ENCODE measurements around the gene GATB. TPM values are rescaled to one million over a fixed set of nuclear protein-coding genes. Genes with fewer than 3 reads are reported as not detected.

Gene GATB
- total and polyA plus RNA-seq, 2 donors (not counting 3 experiments of a cell fraction or from before 2014, with no cell fraction given): 14.4 to 17.7 TPM

GRCh38 chr4:151808120-151808529, 47.3 kb upstream of the GATB start:
- dilution Hi-C loops (cut with MboI; ENCODE audit: extremely low pct_ligation_motif_present, low sequenced_read_pairs): no loop called here

More at GRCh38 chr4:151808120-151808529, 47.3 kb upstream of the GATB start:
- no peaks in the 10 kb centered on the region for H3K27me3 ChIP-seq (ENCODE audit: control insufficient read depth in 2 of 2, insufficient read depth in 2 of 2, low read length in 2 of 2)
- ChIA-PET POLR2A (no interaction called here), CTCF (no interaction called here)
- TF ChIP-seq POLR2AphosphoS5 (IDR thresholded peaks at IDR 0.05; ENCODE audit: insufficient read depth, low read depth, low read length): no peak
- no peak for TF ChIP-seq CTCF (IDR thresholded peaks at IDR 0.05; ENCODE audit: extremely low read depth in 1 of 2, insufficient read depth in 1 of 2, low read depth in 1 of 2, low read length in 2 of 2)
- no peak for TF ChIP-seq MAX (IDR thresholded peaks at IDR 0.05; ENCODE audit: insufficient read depth, insufficient read length)
- no peak for TF ChIP-seq POLR2A (IDR thresholded peaks at IDR 0.05; ENCODE audit: low read depth, low read length)
- TF ChIP-seq MYC (IDR thresholded peaks at IDR 0.05; ENCODE audit: low read depth, low read length): no peak
- no peak for TF ChIP-seq GATA2 (IDR thresholded peaks at IDR 0.05; ENCODE audit: insufficient read depth, insufficient read length, low read depth, low read length)
- TF ChIP-seq FOS (IDR thresholded peaks at IDR 0.05; ENCODE audit: borderline replicate concordance, insufficient read depth, low read length): no peak
- TF ChIP-seq EZH2 (IDR thresholded peaks at IDR 0.05; ENCODE audit: borderline replicate concordance, low read depth, low read length, severe bottlenecking): no peak
- no peak for DNase-seq (ENCODE audit: low read depth, low spot score)
- no peak overlapping the region for H3K4me3 ChIP-seq (replicated peaks in 1 of 3; ENCODE audit: insufficient read depth in 1 of 3, low read depth in 1 of 3, low read length in 3 of 3)
- H3K9ac ChIP-seq (replicated peaks; ENCODE audit: extremely low read depth, insufficient read depth, low read length): no peak overlapping the region
- H2AFZ ChIP-seq (ENCODE audit: low read depth, low read length): no peak overlapping the region
- FAIRE-seq: no peak
- no peak overlapping the region for H3K4me2 ChIP-seq (ENCODE audit: insufficient read depth, low read length)
- H4K20me1 ChIP-seq (replicated peaks; ENCODE audit: control insufficient read depth, extremely low read depth, insufficient read depth, low read length): no peaks in the 10 kb centered on the region
- no peaks in the 10 kb centered on the region for H3K79me2 ChIP-seq (ENCODE audit: control insufficient read depth, insufficient read depth, low read length)
- H3K9me1 ChIP-seq (replicated peaks; ENCODE audit: control insufficient read depth, extremely low read depth, insufficient read depth, low read length): no peaks in the 10 kb centered on the region
- H3K27ac ChIP-seq (ENCODE audit: insufficient read depth, low read depth, low read length): no peak overlapping the region
- BruUV-seq (replicated peaks): no TSS peak
- H3K9me3 ChIP-seq (replicated peaks; ENCODE audit: control insufficient read depth, insufficient read depth, low read length): no peaks in the 10 kb centered on the region
- H3K36me3 ChIP-seq (ENCODE audit: control insufficient read depth in 2 of 2, extremely low read depth in 1 of 2, insufficient read depth in 2 of 2, low read length in 2 of 2): no peaks in the 10 kb centered on the region
- intact Hi-C loops (cut with micrococcal nuclease): no loop called here
- H3K4me1 ChIP-seq (ENCODE audit: control insufficient read depth, extremely low read depth, insufficient read depth, low read length): no peaks in the 10 kb centered on the region
